Bronchial epithelial cell (primary cell): ENCODE measurements around the gene MR1. TPM values are rescaled to one million over a fixed set of nuclear protein-coding genes. Genes with fewer than 3 reads are reported as not detected.
A peak's percentile ranks its signal among the peaks of the same experiment; 100 is the strongest.

ENCODE experiments used
- DNase-seq: peaks from one replicate; pipeline ENCODE4 v3.0.0-alpha.2; 2010; ENCODE audit warnings: low read depth
- FAIRE-seq: peaks from 2 replicates; lab custom pipeline; 2011; peaks lifted over from hg19 to GRCh38; lab: Jason Lieb, UNC
- H3K27me3 ChIP-seq: 2 replicates; pipeline ENCODE4 v1.5.1; 2011; ENCODE audit warnings: low read length; ENCODE audit not compliant: control insufficient read depth, insufficient read depth
- H3K36me3 ChIP-seq: 2 replicates; pipeline ENCODE4 v1.5.1; 2011; ENCODE audit warnings: low read length; ENCODE audit not compliant: control insufficient read depth, insufficient read depth
- H3K4me3 ChIP-seq: 2 replicates; pipeline ENCODE4 v1.5.1; 2011; ENCODE audit warnings: mild to moderate bottlenecking, low read depth, low read length, control low read depth
- CTCF ChIP-seq: IDR thresholded peaks from 2 replicates; pipeline ENCODE4 v1.5.1; 2011; ENCODE audit warnings: mild to moderate bottlenecking, moderate library complexity, low read length, control low read depth, inconsistent platforms; ENCODE audit not compliant: insufficient read depth, severe bottlenecking
- total RNA-seq: library from RNA; depleted of rRNA; stranded (reverse); fragments of >200 nt; gene quantifications from 2 replicates; pipeline ENCODE4 v1.2.1, GENCODE V29; 2014

Gene MR1
- total RNA-seq, result 14.7 and 23.8 TPM in 2 replicates

GRCh38 chr1:181033799-181034451 lies at the start of gene MR1:
MR1 (plus strand) TSS chr1:181033983; CDS start chr1:181034008, 25 bp downstream.
- FAIRE-seq (no peak), DNase-seq (peak; percentile 89)
- TF ChIP-seq CTCF, result no peak
- Histone ChIP-seq H3K36me3 (peaks cover 1% of the 10 kb centered on the region), H3K27me3 (no peaks in the 10 kb centered on the region), H3K4me3 (peak within 1 kb of the TSS; percentile 44)

GRCh38 chr1:180988253-180988752 lies 45.5 kb upstream of the MR1 start:
- no peak overlapping the region for H3K4me3 ChIP-seq
- DNase-seq, result no peak
- FAIRE-seq, result no peak
- TF ChIP-seq CTCF, result no peak
- peaks cover 35% of the 10 kb centered on the region for H3K36me3 ChIP-seq
- H3K27me3 ChIP-seq, result no peaks in the 10 kb centered on the region

GRCh38 chr1:180994262-180994661 lies 39.5 kb upstream of the MR1 start:
- DNase-seq, result no peak
- no peak for FAIRE-seq
- Histone ChIP-seq H3K4me3 (no peak overlapping the region), H3K36me3 (peaks cover 13% of the 10 kb centered on the region), H3K27me3 (no peaks in the 10 kb centered on the region)
- no peak for TF ChIP-seq CTCF

- no peaks in the 10 kb centered on the region for H3K27me3 ChIP-seq
- peaks cover 8% of the 10 kb centered on the region for H3K36me3 ChIP-seq
- TF ChIP-seq CTCF, result no peak
- no peak overlapping the region for H3K4me3 ChIP-seq
- DNase-seq (no peak), FAIRE-seq (no peak)
These were observed 35.8 kb upstream of the MR1 start for GRCh38 chr1:180997843-180998504.

GRCh38 chr1:181001091-181001780 lies 32.5 kb upstream of the MR1 start:
- FAIRE-seq, result no peak
- Histone ChIP-seq H3K36me3 (peaks cover 19% of the 10 kb centered on the region), H3K4me3 (no peak overlapping the region), H3K27me3 (no peaks in the 10 kb centered on the region)
- no peak for TF ChIP-seq CTCF
- no peak for DNase-seq
